ENCODE results near the gene ADARB1.

DNA sequence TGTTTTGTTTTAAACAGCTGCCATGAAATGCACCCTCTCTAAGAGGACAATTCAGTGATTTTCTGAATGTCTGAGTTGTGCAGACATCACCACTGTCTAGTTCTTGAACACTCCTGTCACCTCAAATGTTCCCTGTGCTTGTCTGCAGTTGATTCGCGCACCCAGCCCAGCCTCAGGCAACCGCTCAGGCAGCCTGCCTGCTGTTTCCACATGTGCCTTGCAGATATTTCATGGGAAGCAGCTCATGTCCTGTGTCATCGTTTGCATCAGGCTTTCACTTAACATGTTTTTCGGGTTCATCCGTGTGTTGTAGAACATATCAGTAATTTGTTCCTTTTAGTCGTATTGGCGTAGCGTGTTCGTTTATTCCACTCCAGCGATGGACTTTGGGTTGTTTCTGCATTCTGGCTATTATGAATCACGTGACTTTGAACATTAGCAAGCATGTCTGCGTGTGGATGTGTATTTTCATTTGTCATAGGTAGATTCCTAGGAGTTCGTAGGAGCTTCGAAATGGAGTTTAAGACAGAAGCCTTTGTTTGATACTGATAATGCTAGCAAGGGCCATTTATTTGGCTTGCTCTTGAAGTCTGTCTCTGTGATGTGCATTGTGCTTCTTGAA lies 12.1 kb downstream of the ADARB1 start:
- TF ChIP-seq, protein P1, sequence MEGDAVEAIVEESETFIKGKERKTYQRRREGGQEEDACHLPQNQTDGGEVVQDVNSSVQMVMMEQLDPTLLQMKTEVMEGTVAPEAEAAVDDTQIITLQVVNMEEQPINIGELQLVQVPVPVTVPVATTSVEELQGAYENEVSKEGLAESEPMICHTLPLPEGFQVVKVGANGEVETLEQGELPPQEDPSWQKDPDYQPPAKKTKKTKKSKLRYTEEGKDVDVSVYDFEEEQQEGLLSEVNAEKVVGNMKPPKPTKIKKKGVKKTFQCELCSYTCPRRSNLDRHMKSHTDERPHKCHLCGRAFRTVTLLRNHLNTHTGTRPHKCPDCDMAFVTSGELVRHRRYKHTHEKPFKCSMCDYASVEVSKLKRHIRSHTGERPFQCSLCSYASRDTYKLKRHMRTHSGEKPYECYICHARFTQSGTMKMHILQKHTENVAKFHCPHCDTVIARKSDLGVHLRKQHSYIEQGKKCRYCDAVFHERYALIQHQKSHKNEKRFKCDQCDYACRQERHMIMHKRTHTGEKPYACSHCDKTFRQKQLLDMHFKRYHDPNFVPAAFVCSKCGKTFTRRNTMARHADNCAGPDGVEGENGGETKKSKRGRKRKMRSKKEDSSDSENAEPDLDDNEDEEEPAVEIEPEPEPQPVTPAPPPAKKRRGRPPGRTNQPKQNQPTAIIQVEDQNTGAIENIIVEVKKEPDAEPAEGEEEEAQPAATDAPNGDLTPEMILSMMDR (conservative IDR thresholded peaks at IDR 0.05; ENCODE audit: low read depth, low read length), result no peak
- no peak for TF ChIP-seq EZH2 (IDR thresholded peaks at IDR 0.05; ENCODE audit: borderline replicate concordance, low read depth, low read length, poor library complexity, severe bottlenecking)
